Muscle of leg (tissue), 9 donors: ENCODE results near the gene TTYH2. TPM values are rescaled to one million over a fixed set of nuclear protein-coding genes. Genes with fewer than 3 reads are reported as not detected.

Experiments used
- polyA plus RNA-seq, 8 donors: library from polyadenylated mRNA; unstranded; fragments of 120-200 nt; gene quantifications; one replicate each; pipeline versions ENCODE4 v1.2.1 to v1.2.3, GENCODE V29; 2013; ENCODE audit warnings: inconsistent platforms in 1 of 8, low replicate concordance in 1 of 8; ENCODE audit not compliant: insufficient read length in 8 of 8, insufficient read depth in 1 of 8
- total RNA-seq: library from RNA; stranded (reverse); fragments of 120-200 nt; gene quantifications from one replicate; pipeline ENCODE4 v1.2.4, GENCODE V29; 2013

Gene TTYH2
- total and polyA plus RNA-seq, 9 donors, result 35.5 to 85.2 (median 70.0) TPM

Other genes starting within 250 kb of the TTYH2 start
- 3,184 TPM for gene RPL38, start 9.9 kb upstream of the TTYH2 start, total RNA-seq
- gene RPL38, start 9.9 kb upstream of the TTYH2 start, polyA plus RNA-seq, result 1,000 to 10,000 TPM; 1,606 to 2,231 (median 1,792) TPM
- 0.09 TPM for gene DNAI2, start 60.7 kb downstream of the TTYH2 start, total RNA-seq
- gene DNAI2, start 60.7 kb downstream of the TTYH2 start, polyA plus RNA-seq, result under 1 TPM in 5 of 8 donors, not detected in 3; 0.12 to 0.38 (median 0.19) TPM
- gene KIF19, start 112.7 kb downstream of the TTYH2 start, total RNA-seq, result 1.6 TPM
- 1 to 10 TPM in 7 of 8 donors, under 1 TPM in 1; 0.74 to 2.5 (median 1.7) TPM for gene KIF19, start 112.7 kb downstream of the TTYH2 start, polyA plus RNA-seq
- not detected for gene BTBD17, start 148.3 kb downstream of the TTYH2 start, total RNA-seq
- gene BTBD17, start 148.3 kb downstream of the TTYH2 start, polyA plus RNA-seq, result under 1 TPM in 6 of 8 donors, not detected in 2; 0.06 to 0.28 (median 0.11) TPM
- 0.04 TPM for gene GPR142, start 153.9 kb downstream of the TTYH2 start, total RNA-seq
- under 1 TPM in 6 of 8 donors, not detected in 2; 0.13 to 0.28 (median 0.20) TPM for gene GPR142, start 153.9 kb downstream of the TTYH2 start, polyA plus RNA-seq
- 56.0 TPM for gene GPRC5C, start 218.5 kb downstream of the TTYH2 start, total RNA-seq
- gene GPRC5C, start 218.5 kb downstream of the TTYH2 start, polyA plus RNA-seq, result 10 to 100 TPM; 16.2 to 37.5 (median 32.3) TPM